GM21576 (cell line): ENCODE data around the gene LAMP5.

Experiments used
- ATAC-seq: cut with Tn5 transposase; IDR thresholded peaks from one replicate; pipeline ENCODE4 v1.9.1; 2021; ENCODE audit warnings: mild to moderate bottlenecking, moderate library complexity; ENCODE audit not compliant: unreplicated experiment

The LAMP5 gene

DNA sequence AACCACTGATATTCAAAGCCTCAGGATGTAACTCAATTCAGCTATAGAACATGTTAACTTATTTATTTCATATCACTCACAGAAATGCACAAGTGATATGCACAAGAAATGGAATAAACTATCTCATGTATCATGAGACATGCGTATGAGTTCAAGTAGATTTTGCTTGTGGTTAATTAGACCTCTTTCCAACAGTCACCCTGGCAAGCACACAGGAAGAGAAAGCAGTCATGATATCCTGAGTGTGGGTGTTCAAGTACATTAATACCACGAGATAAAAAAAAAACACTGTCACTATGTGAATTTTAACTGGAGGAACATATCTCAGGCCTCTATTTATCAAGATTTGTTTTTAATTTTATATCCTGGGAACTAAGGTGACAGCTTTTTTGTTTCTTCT, 64.2 kb downstream of the LAMP5 start:
- no peak for ATAC-seq
